Neuronal stem cell (in vitro differentiated cells): ENCODE results near the gene UBE2S.
"Not testable (repeated sequence)": the region's sequence is repeated elsewhere in the genome, so short reads cannot be mapped to it uniquely, and the experiment has no call there.

ENCODE experiments used
- DNase-seq: peaks from one replicate; pipeline ENCODE4 v3.0.0-alpha.2; 2013; ENCODE audit warnings: low spot score
- H2AFZ ChIP-seq: one replicate; pipeline ENCODE4 v1.6.1; 2013; ENCODE audit warnings: mild to moderate bottlenecking, low read length, inconsistent platforms
- H2AK5ac ChIP-seq: 2 replicates; pipeline ENCODE4 v1.6.1; 2013; ENCODE audit warnings: low read depth, mild to moderate bottlenecking, inconsistent platforms, low read length, moderate library complexity, mixed read lengths
- H2BK120ac ChIP-seq: 2 replicates; pipeline ENCODE4 v1.6.1; 2013; ENCODE audit warnings: low read depth, mild to moderate bottlenecking, inconsistent platforms, low read length, moderate library complexity, mixed read lengths
- H2BK12ac ChIP-seq: one replicate; pipeline ENCODE4 v1.6.1; 2013; ENCODE audit warnings: low read length, inconsistent platforms
- H2BK15ac ChIP-seq: 2 replicates; pipeline ENCODE4 v1.6.1; 2013; ENCODE audit warnings: mild to moderate bottlenecking, low read length, inconsistent platforms, mixed read lengths
- H2BK5ac ChIP-seq: one replicate; pipeline ENCODE4 v1.6.1; 2013; ENCODE audit warnings: inconsistent platforms, mild to moderate bottlenecking, low read length, moderate library complexity
- H3K14ac ChIP-seq: one replicate; pipeline ENCODE4 v1.6.1; 2013; ENCODE audit warnings: low read length, inconsistent platforms
- H3K18ac ChIP-seq: 2 replicates; pipeline ENCODE4 v1.6.1; 2013; ENCODE audit warnings: low read length, inconsistent platforms
- H3K23ac ChIP-seq: 2 replicates; pipeline ENCODE4 v1.6.1; 2013; ENCODE audit warnings: low read depth, mild to moderate bottlenecking, mixed read lengths, low read length, inconsistent platforms; ENCODE audit not compliant: poor library complexity
- H3K27ac ChIP-seq: replicated peaks from 3 replicates; pipeline ENCODE4 v1.5.1; 2013; ENCODE audit warnings: low read length, inconsistent platforms
- H3K27me3 ChIP-seq, 3 experiments: 2 replicates each; pipeline ENCODE4 v1.6.1; 2013; ENCODE audit warnings: low read length in 3 of 3, mild to moderate bottlenecking in 2 of 3, inconsistent platforms in 1 of 3, low read depth in 1 of 3, mixed read lengths in 1 of 3, moderate library complexity in 1 of 3; ENCODE audit not compliant: control insufficient read depth in 3 of 3, insufficient read depth in 3 of 3
- H3K36me3 ChIP-seq, 2 donors: replicated peaks in 1 of 2; 2 replicates each; pipeline ENCODE4 v1.6.1; 2013; ENCODE audit warnings: low read length in 2 of 2; ENCODE audit not compliant: control insufficient read depth in 2 of 2, insufficient read depth in 2 of 2
- H3K4ac ChIP-seq: 2 replicates; pipeline ENCODE4 v1.6.1; 2013; ENCODE audit warnings: inconsistent platforms, mild to moderate bottlenecking, low read length, moderate library complexity
- H3K4me1 ChIP-seq, 2 donors: 1 replicate in 1 of 2; 2 replicates in 1 of 2; pipeline ENCODE4 v1.6.1; 2013; ENCODE audit warnings: low read length in 2 of 2, low read depth in 1 of 2; ENCODE audit not compliant: control insufficient read depth in 2 of 2, insufficient read depth in 1 of 2
- H3K4me2 ChIP-seq: one replicate; pipeline ENCODE4 v1.6.1; 2013; ENCODE audit warnings: mild to moderate bottlenecking, low read length, inconsistent platforms; ENCODE audit not compliant: insufficient read depth, poor library complexity, severe bottlenecking
- H3K4me3 ChIP-seq, 2 donors: 2 replicates each; pipeline ENCODE4 v1.5.1; 2013; ENCODE audit warnings: low read length in 2 of 2, mild to moderate bottlenecking in 2 of 2, inconsistent platforms in 1 of 2, moderate library complexity in 1 of 2
- H3K79me1 ChIP-seq: one replicate; pipeline ENCODE4 v1.6.1; 2013; ENCODE audit warnings: low read depth, mild to moderate bottlenecking, inconsistent platforms, low read length, moderate library complexity
- H3K9ac ChIP-seq: one replicate; pipeline ENCODE4 v1.6.1; 2013; ENCODE audit warnings: mild to moderate bottlenecking, low read depth, low read length, inconsistent platforms; ENCODE audit not compliant: poor library complexity
- H3K9me3 ChIP-seq, 2 donors: replicated peaks in 1 of 2; 2 replicates each; pipeline versions ENCODE3 to v1.6.1; 2013; ENCODE audit warnings: low read length in 2 of 2, mild to moderate bottlenecking in 2 of 2, inconsistent platforms in 1 of 2, low read depth in 1 of 2, mixed read lengths in 1 of 2, moderate library complexity in 1 of 2; ENCODE audit not compliant: control insufficient read depth in 2 of 2, insufficient read depth in 1 of 2
- H4K8ac ChIP-seq: one replicate; pipeline ENCODE4 v1.6.1; 2013; ENCODE audit warnings: low read depth, mild to moderate bottlenecking, inconsistent platforms, low read length, moderate library complexity
- H4K91ac ChIP-seq: one replicate; pipeline ENCODE4 v1.6.1; 2013; ENCODE audit warnings: low read length, low read depth, mild to moderate bottlenecking, inconsistent platforms; ENCODE audit not compliant: poor library complexity
- WGBS, 2 donors: extraction: QIAGEN DNeasy Blood & Tissue Kit; methylation state at CpG; one replicate each; pipeline ENCODE4 v1.1.7; 2013; ENCODE audit warnings: missing lambda C conversion rate in 2 of 2, mixed read lengths in 1 of 2; ENCODE audit not compliant: insufficient read length in 2 of 2, insufficient replicate concordance in 1 of 2; ENCODE audit errors: extremely low coverage in 2 of 2; 5-methylcytosine and 5-hydroxymethylcytosine counted together

Gene UBE2S

DNA sequence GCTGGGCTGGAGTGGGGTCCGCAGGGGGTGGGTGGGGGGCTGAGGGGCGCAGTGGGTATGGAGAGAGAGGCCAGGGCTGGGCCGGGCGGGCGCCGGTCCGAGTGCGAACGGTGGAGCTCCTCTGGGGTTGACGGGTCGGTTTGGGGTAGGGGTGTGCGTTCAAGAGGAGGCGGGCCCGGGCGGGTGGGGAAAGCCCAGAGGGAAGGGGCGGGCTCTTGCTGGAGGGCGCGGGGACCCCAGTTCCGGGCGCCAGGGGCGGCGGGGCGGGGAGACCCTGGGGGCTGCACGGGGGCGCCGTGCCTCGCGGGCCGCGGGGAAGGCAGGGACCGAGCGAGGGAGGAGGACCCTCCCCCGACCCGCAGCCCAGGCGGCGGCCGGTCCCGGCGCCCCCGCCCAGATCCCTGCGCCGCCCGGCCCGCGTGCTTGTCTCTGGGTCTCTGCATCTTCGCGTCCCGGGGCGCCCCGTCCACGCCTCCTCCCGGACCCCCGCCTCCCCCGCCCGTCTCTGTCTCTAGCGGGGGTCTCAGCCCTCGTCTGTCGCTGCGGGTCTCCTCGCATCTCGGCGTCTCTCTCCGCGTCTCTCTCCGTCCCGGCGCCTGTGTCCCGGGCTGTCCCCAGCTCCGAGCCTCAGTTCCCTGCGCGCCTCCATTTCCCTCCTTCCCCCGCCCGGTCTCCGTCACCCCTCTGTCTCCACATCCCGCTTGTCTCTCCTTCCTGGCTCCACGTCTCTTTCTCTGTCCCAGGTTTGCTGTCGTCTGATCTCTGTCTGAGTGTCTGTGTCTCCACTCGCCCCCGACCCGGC is 43.8 kb upstream of the UBE2S start:
- Histone ChIP-seq H3K14ac (no peak overlapping the region), H3K79me1 (peaks cover 2% of the 10 kb centered on the region), H4K8ac (no peak overlapping the region), H3K23ac (peak overlapping the region; percentile 43), H3K36me3 (peaks cover 0 to 10% of the 10 kb centered on the region in 2 donors), H2BK120ac (no peak overlapping the region), H3K27me3 (peaks cover 9 to 54% (median 15%) of the 10 kb centered on the region in 3 experiments), H3K4me2 (peak overlapping the region; percentile 96), H3K27ac (no peak overlapping the region), H4K91ac (no peak overlapping the region), H3K4me1 (peaks cover 8 to 18% of the 10 kb centered on the region in 2 donors), H2BK12ac (no peak overlapping the region), H2AFZ (peak overlapping the region; percentile 92), H3K4ac (no peak overlapping the region), H3K18ac (peak overlapping the region; percentile 94), H2AK5ac (peak overlapping the region; percentile 37), H3K9me3 (peaks cover 0 to 2% of the 10 kb centered on the region in 2 donors), H2BK15ac (peak overlapping the region; percentile 89), H3K4me3 (peak overlapping the region; percentile 56 to 66), H2BK5ac (peak overlapping the region; percentile 53), H3K9ac (peak overlapping the region; percentile 44)
- WGBS, 2 donors: no CpG with 5 or more reads among the region's 80 CpGs
- DNase-seq: no peak

GRCh38 chr19:55449469-55449868 is 41.9 kb upstream of the UBE2S start:
- H3K4me3 ChIP-seq: peak overlapping the region in 1 of 2 donors; percentile 66
- H3K4me2 ChIP-seq: no peak overlapping the region
- peak overlapping the region; percentile 66 for H3K9ac ChIP-seq
- peak overlapping the region; percentile 85 for H3K14ac ChIP-seq
- no peak overlapping the region for H4K91ac ChIP-seq
- H2BK5ac ChIP-seq: peak overlapping the region; percentile 68
- H2AK5ac ChIP-seq: peak overlapping the region; percentile 97
- WGBS, 2 donors: no CpG with 5 or more reads among the region's 16 CpGs
- H3K27ac ChIP-seq: no peak overlapping the region
- H2BK15ac ChIP-seq: peak overlapping the region; percentile 92
- DNase-seq: no peak
- H2BK120ac ChIP-seq: no peak overlapping the region
- peak overlapping the region; percentile 96 for H2BK12ac ChIP-seq
- no peak overlapping the region for H4K8ac ChIP-seq
- H3K79me1 ChIP-seq: peaks cover 2% of the 10 kb centered on the region
- peaks cover 8 to 18% of the 10 kb centered on the region in 2 donors for H3K4me1 ChIP-seq
- peak overlapping the region; percentile 88 for H3K18ac ChIP-seq
- H3K27me3 ChIP-seq: peaks cover 13 to 70% (median 28%) of the 10 kb centered on the region in 3 experiments
- peak overlapping the region; percentile 46 for H3K23ac ChIP-seq
- no peak overlapping the region for H3K4ac ChIP-seq
- no peaks in the 10 kb centered on the region for H3K36me3 ChIP-seq
- H3K9me3 ChIP-seq: peaks cover 0 to 2% of the 10 kb centered on the region in 2 donors
- peak overlapping the region; percentile 48 for H2AFZ ChIP-seq

DNA sequence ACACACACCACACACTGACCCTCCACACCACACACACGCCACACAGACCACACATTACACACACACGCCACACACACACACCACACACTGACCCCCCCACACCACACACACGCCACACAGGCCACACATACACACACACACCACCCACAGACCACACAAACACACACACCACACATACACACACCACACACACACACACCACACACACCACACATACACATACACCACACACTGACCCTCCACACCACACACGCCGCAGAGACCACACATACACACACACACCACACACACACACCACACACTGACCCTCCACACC is 40.5 kb upstream of the UBE2S start:
- WGBS, 2 donors: no CpG with 5 or more reads among the region's 5 CpGs
- not testable (repeated sequence) for H2BK15ac ChIP-seq, DNase-seq, H3K4me2 ChIP-seq, H3K9me3 ChIP-seq, H4K91ac ChIP-seq, H3K79me1 ChIP-seq, H2BK5ac ChIP-seq, H3K27ac ChIP-seq, H2BK120ac ChIP-seq, H4K8ac ChIP-seq, H3K4ac ChIP-seq, H2AFZ ChIP-seq, H3K18ac ChIP-seq, H3K36me3 ChIP-seq, H2AK5ac ChIP-seq
- peak overlapping the region; percentile 71 for H3K14ac ChIP-seq
- H3K4me1 ChIP-seq: peaks cover 13 to 21% of the 10 kb centered on the region in 2 donors
- H3K9ac ChIP-seq: peak overlapping the region; percentile 78
- H2BK12ac ChIP-seq: peak overlapping the region; percentile 30
- peak overlapping the region; percentile 80 for H3K23ac ChIP-seq
- peak overlapping the region in 1 of 2 donors; percentile 66 for H3K4me3 ChIP-seq
- peaks cover 20 to 83% (median 40%) of the 10 kb centered on the region in 3 experiments for H3K27me3 ChIP-seq

DNA sequence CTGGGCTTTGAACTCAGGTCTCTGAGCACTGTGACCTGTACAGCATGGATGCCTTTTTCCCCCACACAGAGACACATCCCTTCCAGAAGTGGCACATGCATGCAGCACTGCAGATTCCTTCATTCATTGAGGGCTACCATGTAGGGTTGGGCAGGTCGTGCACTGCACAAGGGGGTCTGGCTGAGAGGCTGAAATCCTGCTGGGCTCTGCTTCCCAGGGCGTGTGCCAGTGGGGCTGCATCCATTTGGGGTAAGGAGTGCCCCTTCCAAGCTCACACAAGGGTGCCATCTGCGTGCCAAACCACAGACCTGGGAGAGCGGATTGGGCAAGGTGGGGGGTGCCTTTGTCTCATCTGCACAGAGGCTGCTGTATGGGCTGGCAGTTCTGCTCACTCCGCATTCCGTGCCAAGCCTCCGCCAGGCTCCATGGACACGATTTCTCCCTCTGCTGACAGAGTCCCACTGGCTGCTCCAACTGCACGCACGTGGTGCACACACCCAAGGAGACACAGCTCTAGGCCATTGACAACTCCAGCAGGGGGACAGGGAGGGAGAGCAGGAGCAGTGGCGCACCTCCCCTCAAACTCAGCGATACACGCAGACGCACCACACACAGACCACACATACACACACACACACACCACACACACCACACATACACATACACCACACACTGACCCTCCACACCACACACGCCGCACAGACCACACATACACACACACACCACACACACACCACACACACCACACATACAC is 40.0 kb upstream of the UBE2S start:
- no CpG with 5 or more reads among the region's 16 CpGs for WGBS, 2 donors
- no peak overlapping the region for H2BK5ac ChIP-seq
- no peak overlapping the region for H3K4me3 ChIP-seq
- H4K8ac ChIP-seq: no peak overlapping the region
- H3K9me3 ChIP-seq: peaks cover 0 to 2% of the 10 kb centered on the region in 2 donors
- H3K4me1 ChIP-seq: peaks cover 14 to 23% of the 10 kb centered on the region in 2 donors
- peak overlapping the region; percentile 35 for H3K18ac ChIP-seq
- no peak overlapping the region for H3K27ac ChIP-seq
- no peak overlapping the region for H2BK120ac ChIP-seq
- H3K23ac ChIP-seq: peak overlapping the region; percentile 80
- H3K9ac ChIP-seq: peak overlapping the region; percentile 78
- H2AK5ac ChIP-seq: no peak overlapping the region
- peak overlapping the region; percentile 71 for H3K14ac ChIP-seq
- peak overlapping the region; percentile 3 for H2BK15ac ChIP-seq
- peaks cover 2% of the 10 kb centered on the region for H3K79me1 ChIP-seq
- H3K4me2 ChIP-seq: no peak overlapping the region
- no peak overlapping the region for H4K91ac ChIP-seq
- H2BK12ac ChIP-seq: peak overlapping the region; percentile 30
- H3K36me3 ChIP-seq: no peaks in the 10 kb centered on the region
- DNase-seq: no peak
- H2AFZ ChIP-seq: no peak overlapping the region
- peaks cover 23 to 89% (median 45%) of the 10 kb centered on the region in 3 experiments for H3K27me3 ChIP-seq
- H3K4ac ChIP-seq: no peak overlapping the region
